ENCODE data around the gene WNK4.

Gene WNK4

GRCh38 chr17:42795061-42795460 is 14.7 kb downstream of the WNK4 start:
- no peak overlapping the region for H3K27ac ChIP-seq
- no peak for TF ChIP-seq CTCF (conservative IDR thresholded peaks at IDR 0.05)

- no peak overlapping the region for H3K27ac ChIP-seq
Measured at GRCh38 chr17:42795465-42795864, 15.1 kb downstream of the WNK4 start.

GRCh38 chr17:42796066-42796758 is 15.8 kb downstream of the WNK4 start:
- no peak for TF ChIP-seq CTCF (conservative IDR thresholded peaks at IDR 0.05)
- no peak overlapping the region for H3K27ac ChIP-seq

More at GRCh38 chr17:42795465-42795864, 15.1 kb downstream of the WNK4 start:
- TF ChIP-seq CTCF (conservative IDR thresholded peaks at IDR 0.05), result no peak

GRCh38 chr17:42797067-42798007 is 16.9 kb downstream of the WNK4 start:
- peak overlapping the region; percentile 77; the same call in 1 of the 2 replicates for H3K27ac ChIP-seq
- TF ChIP-seq CTCF (conservative IDR thresholded peaks at IDR 0.05), result no peak

- no peak for TF ChIP-seq CTCF (conservative IDR thresholded peaks at IDR 0.05)
- H3K27ac ChIP-seq, result peak overlapping the region; percentile 77; the same call in 1 of the 2 replicates
Measured at GRCh38 chr17:42798011-42798382, 17.6 kb downstream of the WNK4 start.

- peak within 1 kb of the TSS; percentile 77; the same call in 1 of the 2 replicates for H3K27ac ChIP-seq
- no peak for TF ChIP-seq CTCF (conservative IDR thresholded peaks at IDR 0.05)
Measured at GRCh38 chr17:42798383-42799380, 18.3 kb downstream of the WNK4 start, which contains the start of the genes CNTD1 and COA3. Gene CNTD1 (plus strand): TSS chr17:42798861. CDS start chr17:42799068, 207 bp downstream. Gene COA3 (minus strand): TSS chr17:42798704. CDS start chr17:42798681, 23 bp downstream.
